Renal cortical epithelial cell (primary cell): ENCODE measurements around the gene PRKCZ. TPM values are rescaled to one million over a fixed set of nuclear protein-coding genes. Genes with fewer than 3 reads are reported as not detected.
A peak's percentile ranks its signal among the peaks of the same experiment; 100 is the strongest.
"Not testable (repeated sequence)": the region's sequence is repeated elsewhere in the genome, so short reads cannot be mapped to it uniquely, and the experiment has no call there.

Source experiments
- DNase-seq: peaks from one replicate; pipeline ENCODE4 v3.0.0-alpha.2; 2011; ENCODE audit warnings: low read depth
- total RNA-seq: library from RNA; depleted of rRNA; stranded (reverse); fragments of >200 nt; gene quantifications from 2 replicates; pipeline ENCODE4 v1.2.3, GENCODE V29; 2014

PRKCZ gene
- total RNA-seq, 1 donor from 2014 or later, result 34.6 TPM

DNA sequence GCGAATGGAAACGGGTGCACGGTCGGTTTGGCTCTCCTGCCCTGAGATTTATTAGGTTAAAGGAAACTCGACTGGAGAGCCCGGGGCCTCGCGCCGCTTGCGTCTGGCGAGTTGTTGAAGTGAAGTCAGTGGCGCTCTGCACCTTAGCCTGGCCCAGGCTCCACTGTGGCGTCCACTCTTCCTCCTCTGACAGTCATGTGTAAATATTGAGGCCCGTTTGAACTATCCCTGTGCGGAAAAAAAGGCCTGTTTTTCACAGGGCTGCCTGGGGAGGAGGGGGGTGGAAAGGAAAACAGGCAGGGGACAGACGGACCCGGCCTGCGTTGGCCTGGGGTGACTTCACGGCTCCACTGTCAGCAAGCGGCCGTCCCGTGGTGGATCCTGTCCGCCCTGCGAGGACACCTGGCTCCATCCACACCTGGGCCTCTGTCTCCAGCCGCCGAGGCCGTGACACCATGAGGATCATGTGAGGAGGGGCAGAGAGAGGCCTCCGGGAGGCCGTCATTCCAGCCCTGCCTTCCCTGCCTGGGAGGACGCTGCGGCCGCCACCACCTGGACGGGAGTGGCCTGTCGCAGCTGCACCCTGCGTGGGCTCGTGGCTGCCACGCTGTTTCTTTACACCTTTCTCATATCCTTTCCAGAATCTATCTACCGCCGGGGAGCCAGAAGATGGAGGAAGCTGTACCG is 84.6 kb downstream of the PRKCZ start:
- no peak for DNase-seq

GRCh38 chr1:2135441-2135841 is 85.2 kb downstream of the PRKCZ start:
- DNase-seq, result peak; percentile 52

- DNase-seq, result no peak
These were observed 85.7 kb downstream of the PRKCZ start for GRCh38 chr1:2135941-2136340.

GRCh38 chr1:2136386-2137235 is 86.4 kb downstream of the PRKCZ start:
- DNase-seq, result no peak

DNA sequence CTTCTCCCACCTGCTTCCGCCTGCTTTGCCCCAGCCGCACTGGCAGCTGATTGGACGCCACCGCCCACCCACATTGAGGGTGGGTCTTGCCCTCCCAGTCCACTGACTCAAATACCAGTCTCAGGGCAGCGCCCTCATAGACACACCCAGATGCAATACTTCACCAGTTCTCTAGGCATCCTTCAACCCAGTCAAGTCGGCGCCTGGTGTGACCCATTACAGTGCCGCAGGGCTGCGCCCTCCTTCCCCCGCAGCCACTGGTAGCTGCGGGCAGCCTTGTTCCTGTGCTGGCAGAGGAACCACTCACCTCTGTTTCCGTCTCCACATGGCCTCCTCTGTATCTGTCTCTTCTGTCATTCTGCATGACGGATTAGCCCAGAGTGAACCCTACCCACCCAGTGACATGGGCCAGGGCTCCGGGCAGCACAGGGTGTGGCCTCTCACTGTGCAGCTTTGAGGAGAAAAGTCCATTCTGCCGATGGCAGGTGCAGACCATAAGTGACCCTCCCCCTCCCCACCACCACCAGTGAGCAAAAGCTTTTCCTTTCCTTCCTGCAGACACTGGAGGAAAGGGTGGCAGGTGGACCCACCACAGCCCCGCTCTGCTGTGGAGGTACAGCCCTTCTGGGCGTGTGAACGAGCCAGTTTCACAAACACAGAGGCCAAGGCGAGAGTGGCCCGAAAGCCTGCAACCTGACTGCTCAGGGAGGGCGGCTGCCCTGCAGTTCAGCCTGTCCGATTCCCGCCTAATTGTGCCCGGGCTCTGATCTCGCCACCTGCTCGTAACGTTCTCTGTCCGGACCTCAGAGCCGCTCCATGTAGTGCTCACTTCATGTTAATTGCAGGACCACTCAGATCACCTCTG is 87.3 kb downstream of the PRKCZ start:
- DNase-seq, result no peak

DNA sequence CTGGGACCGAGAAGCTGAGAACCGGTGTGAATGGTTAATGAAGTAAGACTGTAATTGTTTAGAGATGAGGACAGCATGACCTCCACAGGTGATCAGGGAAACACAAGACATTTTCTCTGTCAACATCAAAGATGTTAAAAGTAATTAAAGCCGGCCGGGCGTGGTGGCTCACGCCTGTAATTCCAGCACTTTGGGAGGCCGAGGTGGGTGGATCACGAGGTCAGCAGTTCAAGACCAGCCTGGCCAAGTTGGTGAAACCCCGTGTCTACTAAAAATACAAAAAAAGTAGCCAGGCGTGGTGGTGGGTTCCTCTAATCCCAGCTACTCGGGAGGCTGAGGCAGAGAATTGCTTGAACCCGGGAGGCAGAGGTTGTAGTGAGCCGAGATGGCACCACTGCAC is 88.9 kb downstream of the PRKCZ start:
- DNase-seq, result peak; percentile 13

- DNase-seq, result no peak
These were observed 90.8 kb downstream of the PRKCZ start for GRCh38 chr1:2141025-2141424.

GRCh38 chr1:2143814-2144500 is 93.7 kb downstream of the PRKCZ start:
- DNase-seq, result no peak

- DNase-seq, result no peak
These were observed 94.4 kb downstream of the PRKCZ start for GRCh38 chr1:2144501-2145090.

- no peak for DNase-seq
These were observed 96.0 kb downstream of the PRKCZ start for GRCh38 chr1:2145946-2146835.

- no peak for DNase-seq
These were observed 96.8 kb downstream of the PRKCZ start for GRCh38 chr1:2146836-2147517.

DNA sequence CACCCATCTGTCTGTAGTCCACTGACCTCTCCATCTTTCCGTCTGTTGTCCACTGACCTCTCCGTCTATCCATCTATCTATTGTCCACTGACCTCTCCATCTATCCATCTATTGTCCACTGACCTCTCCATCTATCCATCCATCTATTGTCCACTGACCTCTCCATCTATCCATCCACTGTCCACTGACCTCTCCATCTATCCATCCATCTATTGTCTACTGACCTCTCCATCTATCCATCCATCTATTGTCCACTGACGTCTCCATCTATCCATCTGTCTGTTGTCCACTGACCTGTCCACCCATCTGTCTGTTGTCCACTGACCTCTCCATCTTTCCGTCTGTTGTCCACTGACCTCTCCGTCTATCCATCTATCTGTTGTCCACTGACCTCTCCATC is 97.7 kb downstream of the PRKCZ start:
- not testable (repeated sequence) for DNase-seq

DNA sequence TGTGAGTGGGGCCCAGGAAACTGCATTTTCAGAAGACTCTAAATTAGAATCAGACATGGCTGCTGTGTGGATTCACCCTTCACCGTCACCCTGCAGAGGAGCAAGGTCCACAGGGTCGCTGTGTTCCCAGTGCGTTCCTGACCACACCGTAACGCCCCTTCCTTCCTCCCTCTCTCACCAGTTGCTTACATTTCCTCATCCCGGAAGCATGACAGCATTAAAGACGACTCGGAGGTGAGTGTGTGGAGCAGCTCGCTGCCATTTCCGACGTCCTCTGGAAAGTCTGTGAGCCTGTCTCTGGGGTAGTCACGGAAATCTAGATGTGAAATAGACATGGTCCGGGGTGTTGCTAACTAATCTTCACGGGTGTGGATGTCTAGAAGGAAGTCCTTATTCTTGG is 98.5 kb downstream of the PRKCZ start:
- no peak for DNase-seq

DNA sequence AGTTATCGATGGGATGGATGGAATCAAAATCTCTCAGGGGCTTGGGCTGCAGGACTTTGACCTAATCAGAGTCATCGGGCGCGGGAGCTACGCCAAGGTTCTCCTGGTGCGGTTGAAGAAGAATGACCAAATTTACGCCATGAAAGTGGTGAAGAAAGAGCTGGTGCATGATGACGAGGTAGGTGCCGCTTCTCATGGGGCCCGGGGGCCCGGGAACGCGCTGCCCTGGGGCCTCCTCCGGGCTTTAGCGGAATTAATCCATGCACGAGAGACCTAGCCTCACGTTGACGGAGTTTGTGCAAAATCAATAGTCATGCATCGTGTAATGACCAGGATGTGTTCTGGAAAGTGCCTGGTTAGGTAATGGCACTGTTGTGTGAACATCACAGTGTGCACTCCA is 100.6 kb downstream of the PRKCZ start:
- no peak for DNase-seq

- DNase-seq, result no peak
These were observed 101.0 kb downstream of the PRKCZ start for GRCh38 chr1:2151252-2151651.

DNA sequence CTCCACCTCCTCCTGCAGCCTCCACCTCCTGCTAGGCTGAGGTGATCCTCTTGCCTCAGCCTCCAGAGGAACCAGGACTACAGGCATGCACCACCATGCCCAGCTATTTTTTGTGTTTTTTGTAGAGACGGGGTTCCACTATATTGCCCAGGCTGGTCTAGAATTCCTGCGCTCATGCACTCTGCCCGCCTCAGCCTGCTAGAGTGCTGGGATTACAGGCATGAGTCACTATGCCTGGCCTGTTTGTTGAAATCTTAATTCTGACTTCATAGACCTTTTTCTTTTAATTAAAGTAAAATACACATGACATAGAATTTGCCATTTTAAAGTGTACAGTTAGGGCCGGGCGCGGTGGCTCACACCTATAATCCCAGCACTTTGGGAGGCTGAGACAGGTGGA is 101.7 kb downstream of the PRKCZ start:
- DNase-seq, result no peak

- no peak for DNase-seq
These were observed 102.7 kb downstream of the PRKCZ start for GRCh38 chr1:2152954-2153353.

DNA sequence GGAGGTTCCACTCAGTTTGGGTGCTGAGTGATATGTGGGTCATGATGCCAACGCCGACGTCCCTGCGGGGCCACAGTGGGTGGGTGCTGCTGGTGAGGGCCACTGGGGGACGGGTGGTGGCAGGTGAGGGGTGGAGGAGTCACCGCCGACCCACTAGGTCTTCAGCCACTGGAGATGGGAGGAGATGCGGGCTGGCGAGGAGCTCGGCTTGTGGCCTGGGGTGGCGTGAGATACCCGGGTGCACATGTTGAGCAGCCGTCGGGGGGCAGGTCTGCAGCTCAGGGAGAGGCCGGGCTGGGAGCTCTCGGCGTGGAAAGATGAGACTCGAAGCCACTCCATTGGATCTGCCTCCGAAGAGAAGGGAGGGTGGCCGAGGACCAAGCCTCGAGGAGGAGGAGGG is 103.8 kb downstream of the PRKCZ start:
- no peak for DNase-seq

GRCh38 chr1:2155147-2155598 is 105.0 kb downstream of the PRKCZ start:
- no peak for DNase-seq

DNA sequence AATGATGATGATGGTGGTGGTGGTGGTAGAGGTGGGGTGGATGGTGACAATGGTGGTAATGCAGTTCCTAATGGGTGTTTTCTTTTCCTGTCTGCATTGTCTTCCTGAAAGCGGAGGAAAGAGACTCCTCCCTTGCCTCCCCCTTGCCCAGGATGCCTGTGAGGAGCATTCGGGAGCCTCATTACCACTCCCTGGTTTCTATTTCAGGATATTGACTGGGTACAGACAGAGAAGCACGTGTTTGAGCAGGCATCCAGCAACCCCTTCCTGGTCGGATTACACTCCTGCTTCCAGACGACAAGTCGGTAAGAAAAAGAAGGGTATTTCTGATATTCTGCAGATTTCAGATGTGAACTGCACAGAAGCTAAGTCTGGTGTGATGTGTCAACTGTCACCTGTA is 105.6 kb downstream of the PRKCZ start:
- DNase-seq, result no peak
